HepG2 (cell line): Measurements from ENCODE around the gene APOC1. TPM values are rescaled to one million over a fixed set of nuclear protein-coding genes. Genes with fewer than 3 reads are reported as not detected.

ENCODE experiments used
- CBX5 ChIP-seq: sonication (generic); formaldehyde crosslinking; IDR thresholded peaks from 2 replicates; pipeline ENCODE4 v1.4.0; 2020; ENCODE audit warnings: missing genetic modification reagents, borderline replicate concordance
- GRHL1 ChIP-seq: sonication (generic); formaldehyde crosslinking; conservative IDR thresholded peaks from 2 replicates; pipeline ENCODE4 v1.8.0; 2022; ENCODE audit warnings: missing genetic modification reagents
- HNF4A ChIP-seq: sonication (generic); formaldehyde crosslinking; IDR thresholded peaks from 2 replicates; pipeline ENCODE4 v1.4.0; 2020; ENCODE audit warnings: missing genetic modification reagents
- TFE3 ChIP-seq: IDR thresholded peaks from 2 replicates; pipeline ENCODE4 v1.6.1; 2016
- WIZ ChIP-seq: sonication (generic); formaldehyde crosslinking; IDR thresholded peaks from 2 replicates; pipeline ENCODE4 v1.5.1; 2020; ENCODE audit warnings: mild to moderate bottlenecking, missing genetic modification reagents
- ZNF234 ChIP-seq: sonication (generic); formaldehyde crosslinking; conservative IDR thresholded peaks from 2 replicates; pipeline ENCODE4 v1.5.1; 2020; ENCODE audit warnings: mild to moderate bottlenecking, missing genetic modification reagents
- ZNF253 ChIP-seq: sonication (generic); formaldehyde crosslinking; IDR thresholded peaks from 2 replicates; pipeline ENCODE4 v1.8.0; 2022; ENCODE audit warnings: mild to moderate bottlenecking, missing genetic modification reagents, borderline replicate concordance
- ZNF30 ChIP-seq: sonication (generic); formaldehyde crosslinking; IDR thresholded peaks from 2 replicates; pipeline ENCODE4 v1.5.0; 2020; ENCODE audit warnings: mild to moderate bottlenecking, missing genetic modification reagents
- ZNF572 ChIP-seq: sonication (generic); formaldehyde crosslinking; IDR thresholded peaks from 2 replicates; pipeline ENCODE4 v1.5.1; 2020; ENCODE audit warnings: mild to moderate bottlenecking, missing genetic modification reagents
- ZNF644 ChIP-seq: IDR thresholded peaks from 2 replicates; pipeline ENCODE4 v1.6.1; 2016; ENCODE audit warnings: low read depth
- polyA plus RNA-seq, 8 experiments: library from polyadenylated mRNA; depleted of rRNA in 3 of 8; stranded (reverse) in 7 of 8; unstranded in 1 of 8; fragments of >200 nt; fragmentation: Illumina TruSeq in 4 of 8; extraction: Trizol in 4 of 8; gene quantifications; 2 replicates each; pipeline versions ENCODE4 v1.2.1 to v1.2.3, GENCODE V29; 2011 to 2016; ENCODE audit warnings: low read depth in 4 of 8, missing spikeins in 1 of 8, mixed read lengths in 1 of 8; ENCODE audit not compliant: insufficient read depth in 1 of 8
- total RNA-seq, 5 experiments: library from RNA; depleted of rRNA; stranded (reverse); fragments of >200 nt; fragmentation: Illumina TruSeq; extraction: Trizol; gene quantifications; 2 replicates each; pipeline ENCODE4 v1.2.3, GENCODE V29; 2016; ENCODE audit warnings: low read depth in 1 of 5
- TF ChIP-seq, protein P1 (sequence below): sonication (generic); formaldehyde crosslinking; IDR thresholded peaks from one replicate; pipeline ENCODE4 v1.5.1; 2020; ENCODE audit warnings: mild to moderate bottlenecking, missing genetic modification reagents; ENCODE audit errors: not compliant biosample characterization
- TF ChIP-seq, protein P2 (sequence below): sonication (generic); formaldehyde crosslinking; IDR thresholded peaks from 2 replicates; pipeline ENCODE4 v1.5.1; 2020; ENCODE audit warnings: mild to moderate bottlenecking, missing genetic modification reagents
- TF ChIP-seq, protein P3 (sequence below): sonication (generic); formaldehyde crosslinking; IDR thresholded peaks from 2 replicates; pipeline ENCODE4 v1.5.0; 2020; ENCODE audit warnings: missing genetic modification reagents

APOC1 gene
- total and polyA plus RNA-seq, 2 of the 13 experiments (the other 11 are each of a cell fraction or from before 2014, with no cell fraction given), result 600 to 1,235 TPM

DNA sequence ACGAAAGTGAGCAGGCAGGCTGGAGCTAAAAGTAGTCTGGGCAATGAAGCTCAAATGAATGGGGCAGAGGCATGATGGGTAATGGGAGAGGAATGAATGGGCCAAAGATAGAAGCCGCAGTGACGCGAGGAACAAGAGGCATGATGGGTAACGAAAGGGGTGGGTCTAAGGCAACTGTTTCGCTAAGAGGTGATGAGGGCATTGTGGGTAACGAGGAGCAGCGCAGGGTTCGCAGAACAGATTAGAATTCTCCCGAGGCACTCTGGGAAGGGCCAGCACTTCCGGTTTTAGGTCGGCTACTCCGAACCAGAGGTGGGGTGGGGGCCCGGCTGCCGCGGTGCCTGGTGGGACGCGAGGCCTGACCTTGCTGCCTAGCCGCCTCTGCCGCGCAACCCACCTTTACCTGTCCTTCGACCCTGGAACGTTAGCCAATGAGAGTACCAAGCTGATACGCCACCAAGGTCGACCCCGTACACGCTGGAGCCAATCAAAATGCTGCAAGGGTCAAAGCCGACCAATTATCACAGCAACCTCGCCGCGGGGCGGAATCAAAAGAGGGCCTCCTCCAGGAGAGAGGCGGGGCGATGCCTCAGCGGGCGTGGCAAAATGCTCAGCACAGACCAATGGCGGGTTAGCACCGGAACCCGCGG lies 23.9 kb upstream of the APOC1 start (continued):
- no peak for TF ChIP-seq ZNF253 (CRISPR knock-in tag)
- no peak for TF ChIP-seq WIZ (CRISPR knock-in tag)
- TF ChIP-seq ZNF30 (CRISPR knock-in tag), result no peak
- no peak for TF ChIP-seq GRHL1 (CRISPR knock-in tag)
- peak; percentile 60 for TF ChIP-seq HNF4A
- TF ChIP-seq, protein P1, sequence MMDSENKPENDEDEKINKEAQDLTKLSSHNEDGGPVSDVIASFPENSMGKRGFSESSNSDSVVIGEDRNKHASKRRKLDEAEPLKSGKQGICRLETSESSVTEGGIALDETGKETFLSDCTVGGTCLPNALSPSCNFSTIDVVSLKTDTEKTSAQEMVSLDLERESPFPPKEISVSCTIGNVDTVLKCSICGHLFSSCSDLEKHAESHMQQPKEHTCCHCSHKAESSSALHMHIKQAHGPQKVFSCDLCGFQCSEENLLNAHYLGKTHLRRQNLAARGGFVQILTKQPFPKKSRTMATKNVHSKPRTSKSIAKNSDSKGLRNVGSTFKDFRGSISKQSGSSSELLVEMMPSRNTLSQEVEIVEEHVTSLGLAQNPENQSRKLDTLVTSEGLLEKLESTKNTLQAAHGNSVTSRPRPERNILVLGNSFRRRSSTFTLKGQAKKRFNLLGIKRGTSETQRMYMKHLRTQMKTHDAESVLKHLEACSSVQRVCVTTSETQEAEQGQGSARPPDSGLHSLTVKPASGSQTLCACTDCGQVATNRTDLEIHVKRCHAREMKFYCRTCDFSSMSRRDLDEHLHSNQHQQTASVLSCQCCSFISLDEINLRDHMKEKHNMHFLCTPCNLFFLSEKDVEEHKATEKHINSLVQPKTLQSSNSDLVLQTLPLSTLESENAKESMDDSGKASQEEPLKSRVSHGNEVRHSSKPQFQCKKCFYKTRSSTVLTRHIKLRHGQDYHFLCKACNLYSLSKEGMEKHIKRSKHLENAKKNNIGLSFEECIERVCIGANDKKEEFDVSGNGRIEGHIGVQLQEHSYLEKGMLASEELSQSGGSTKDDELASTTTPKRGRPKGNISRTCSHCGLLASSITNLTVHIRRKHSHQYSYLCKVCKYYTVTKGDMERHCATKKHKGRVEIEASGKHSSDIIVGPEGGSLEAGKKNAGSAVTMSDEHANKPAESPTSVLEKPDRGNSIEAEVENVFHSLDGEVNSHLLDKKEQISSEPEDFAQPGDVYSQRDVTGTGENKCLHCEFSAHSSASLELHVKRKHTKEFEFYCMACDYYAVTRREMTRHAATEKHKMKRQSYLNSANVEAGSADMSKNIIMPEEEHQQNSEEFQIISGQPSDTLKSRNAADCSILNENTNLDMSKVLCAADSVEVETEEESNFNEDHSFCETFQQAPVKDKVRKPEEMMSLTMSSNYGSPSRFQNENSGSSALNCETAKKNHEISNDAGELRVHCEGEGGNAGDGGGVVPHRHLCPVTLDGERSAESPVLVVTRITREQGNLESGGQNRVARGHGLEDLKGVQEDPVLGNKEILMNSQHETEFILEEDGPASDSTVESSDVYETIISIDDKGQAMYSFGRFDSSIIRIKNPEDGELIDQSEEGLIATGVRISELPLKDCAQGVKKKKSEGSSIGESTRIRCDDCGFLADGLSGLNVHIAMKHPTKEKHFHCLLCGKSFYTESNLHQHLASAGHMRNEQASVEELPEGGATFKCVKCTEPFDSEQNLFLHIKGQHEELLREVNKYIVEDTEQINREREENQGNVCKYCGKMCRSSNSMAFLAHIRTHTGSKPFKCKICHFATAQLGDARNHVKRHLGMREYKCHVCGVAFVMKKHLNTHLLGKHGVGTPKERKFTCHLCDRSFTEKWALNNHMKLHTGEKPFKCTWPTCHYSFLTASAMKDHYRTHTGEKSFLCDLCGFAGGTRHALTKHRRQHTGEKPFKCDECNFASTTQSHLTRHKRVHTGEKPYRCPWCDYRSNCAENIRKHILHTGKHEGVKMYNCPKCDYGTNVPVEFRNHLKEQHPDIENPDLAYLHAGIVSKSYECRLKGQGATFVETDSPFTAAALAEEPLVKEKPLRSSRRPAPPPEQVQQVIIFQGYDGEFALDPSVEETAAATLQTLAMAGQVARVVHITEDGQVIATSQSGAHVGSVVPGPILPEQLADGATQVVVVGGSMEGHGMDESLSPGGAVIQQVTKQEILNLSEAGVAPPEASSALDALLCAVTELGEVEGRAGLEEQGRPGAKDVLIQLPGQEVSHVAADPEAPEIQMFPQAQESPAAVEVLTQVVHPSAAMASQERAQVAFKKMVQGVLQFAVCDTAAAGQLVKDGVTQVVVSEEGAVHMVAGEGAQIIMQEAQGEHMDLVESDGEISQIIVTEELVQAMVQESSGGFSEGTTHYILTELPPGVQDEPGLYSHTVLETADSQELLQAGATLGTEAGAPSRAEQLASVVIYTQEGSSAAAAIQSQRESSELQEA (CRISPR knock-in tag), result no peak
- no peak for TF ChIP-seq ZNF644 (CRISPR knock-in tag)
- TF ChIP-seq, protein P2, sequence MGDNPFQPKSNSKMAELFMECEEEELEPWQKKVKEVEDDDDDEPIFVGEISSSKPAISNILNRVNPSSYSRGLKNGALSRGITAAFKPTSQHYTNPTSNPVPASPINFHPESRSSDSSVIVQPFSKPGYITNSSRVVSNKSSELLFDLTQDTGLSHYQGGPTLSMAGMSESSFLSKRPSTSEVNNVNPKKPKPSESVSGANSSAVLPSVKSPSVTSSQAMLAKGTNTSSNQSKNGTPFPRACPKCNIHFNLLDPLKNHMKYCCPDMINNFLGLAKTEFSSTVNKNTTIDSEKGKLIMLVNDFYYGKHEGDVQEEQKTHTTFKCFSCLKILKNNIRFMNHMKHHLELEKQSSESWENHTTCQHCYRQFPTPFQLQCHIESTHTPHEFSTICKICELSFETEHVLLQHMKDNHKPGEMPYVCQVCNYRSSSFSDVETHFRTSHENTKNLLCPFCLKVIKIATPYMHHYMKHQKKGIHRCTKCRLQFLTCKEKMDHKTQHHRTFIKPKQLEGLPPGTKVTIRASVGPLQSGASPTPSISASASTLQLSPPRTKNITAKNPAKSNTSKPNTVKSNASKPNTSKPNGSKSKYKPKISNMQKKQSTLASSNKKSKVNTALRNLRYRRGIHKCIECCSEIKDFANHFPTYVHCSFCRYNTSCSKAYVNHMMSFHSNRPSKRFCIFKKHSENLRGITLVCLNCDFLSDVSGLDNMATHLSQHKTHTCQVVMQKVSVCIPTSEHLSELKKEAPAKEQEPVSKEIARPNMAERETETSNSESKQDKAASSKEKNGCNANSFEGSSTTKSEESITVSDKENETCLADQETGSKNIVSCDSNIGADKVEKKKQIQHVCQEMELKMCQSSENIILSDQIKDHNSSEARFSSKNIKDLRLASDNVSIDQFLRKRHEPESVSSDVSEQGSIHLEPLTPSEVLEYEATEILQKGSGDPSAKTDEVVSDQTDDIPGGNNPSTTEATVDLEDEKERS, result no peak
- TF ChIP-seq CBX5 (CRISPR knock-in tag), result 0 out of 2 replicates have a peak, but pooled peaks have one; percentile 42
- no peak for TF ChIP-seq ZNF572 (CRISPR knock-in tag)
- TF ChIP-seq ZNF234 (CRISPR knock-in tag), result no peak
- TF ChIP-seq, protein P3, sequence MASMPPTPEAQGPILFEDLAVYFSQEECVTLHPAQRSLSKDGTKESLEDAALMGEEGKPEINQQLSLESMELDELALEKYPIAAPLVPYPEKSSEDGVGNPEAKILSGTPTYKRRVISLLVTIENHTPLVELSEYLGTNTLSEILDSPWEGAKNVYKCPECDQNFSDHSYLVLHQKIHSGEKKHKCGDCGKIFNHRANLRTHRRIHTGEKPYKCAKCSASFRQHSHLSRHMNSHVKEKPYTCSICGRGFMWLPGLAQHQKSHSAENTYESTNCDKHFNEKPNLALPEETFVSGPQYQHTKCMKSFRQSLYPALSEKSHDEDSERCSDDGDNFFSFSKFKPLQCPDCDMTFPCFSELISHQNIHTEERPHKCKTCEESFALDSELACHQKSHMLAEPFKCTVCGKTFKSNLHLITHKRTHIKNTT (CRISPR knock-in tag), result no peak
- TF ChIP-seq TFE3, result no peak; the same call in 1 of the 2 replicates
